Neural progenitor cell (in vitro differentiated cells): ENCODE measurements around the gene IL6R. TPM values are rescaled to one million over a fixed set of nuclear protein-coding genes. Genes with fewer than 3 reads are reported as not detected.
"Not testable (repeated sequence)": the region's sequence is repeated elsewhere in the genome, so short reads cannot be mapped to it uniquely, and the experiment has no call there.

Source experiments
- DNase-seq: peaks from one replicate; pipeline ENCODE4 v3.0.0-alpha.2; 2016; ENCODE audit warnings: low spot score
- H2AFZ ChIP-seq: fragments of 200-600 bp; sonication (generic); replicated peaks from 2 replicates; pipeline ENCODE4 v1.6.1; 2016; ENCODE audit warnings: antibody characterized with exemption
- H3F3A ChIP-seq: fragments of 200-600 bp; sonication (generic); 2 replicates; pipeline ENCODE4 v1.6.1; 2016; ENCODE audit warnings: antibody characterized with exemption, low read depth
- H3K27ac ChIP-seq: fragments of 200-600 bp; sonication (generic); 2 replicates; pipeline ENCODE4 v1.5.1; 2016; ENCODE audit warnings: mild to moderate bottlenecking
- H3K27me3 ChIP-seq: fragments of 200-600 bp; sonication (generic); 2 replicates; pipeline ENCODE4 v1.6.1; 2016; ENCODE audit warnings: mild to moderate bottlenecking, moderate library complexity
- H3K36me3 ChIP-seq: fragments of 200-600 bp; sonication (generic); 2 replicates; pipeline ENCODE4 v1.5.1; 2016
- H3K4me1 ChIP-seq: fragments of 200-600 bp; sonication (generic); 2 replicates; pipeline ENCODE4 v1.6.1; 2016; ENCODE audit warnings: mixed run types
- H3K4me2 ChIP-seq: fragments of 200-600 bp; sonication (generic); 2 replicates; pipeline ENCODE4 v1.6.1; 2016
- H3K4me3 ChIP-seq: fragments of 200-600 bp; sonication (generic); 2 replicates; pipeline ENCODE4 v1.5.1; 2016
- H3K79me2 ChIP-seq: fragments of 200-600 bp; sonication (generic); 2 replicates; pipeline ENCODE4 v1.6.1; 2016; ENCODE audit warnings: low read depth
- H3K9ac ChIP-seq: fragments of 200-600 bp; sonication (generic); 2 replicates; pipeline ENCODE4 v1.6.1; 2016
- H3K9me3 ChIP-seq: fragments of 200-600 bp; sonication (generic); 2 replicates; pipeline ENCODE4 v1.5.1; 2016; ENCODE audit warnings: low read depth
- H4K20me1 ChIP-seq: fragments of 200-600 bp; sonication (generic); 2 replicates; pipeline ENCODE4 v1.6.1; 2016; ENCODE audit warnings: low read depth
- H3K27ac Mint-ChIP-seq: 3 replicates; pipeline ENCODE4 v1.8.0; 2021; ENCODE audit warnings: mixed read lengths
- H3K27me3 Mint-ChIP-seq: 2 replicates; pipeline ENCODE4 v1.8.0; 2022; ENCODE audit warnings: low read depth, mild to moderate bottlenecking, inconsistent platforms, moderate library complexity, mixed read lengths; ENCODE audit not compliant: insufficient read depth
- H3K36me3 Mint-ChIP-seq: 3 replicates; pipeline ENCODE4 v1.8.0; 2021; ENCODE audit warnings: mixed read lengths
- H3K4me1 Mint-ChIP-seq: 3 replicates; pipeline ENCODE4 v1.8.0; 2021; ENCODE audit warnings: mixed read lengths
- H3K4me3 Mint-ChIP-seq: 3 replicates; pipeline ENCODE4 v1.8.0; 2021; ENCODE audit warnings: mild to moderate bottlenecking, moderate library complexity, mixed read lengths
- H3K9me3 Mint-ChIP-seq: 3 replicates; pipeline ENCODE4 v1.8.0; 2020; ENCODE audit warnings: mixed read lengths
- EZH2 ChIP-seq: fragments of 200-600 bp; sonication (generic); IDR thresholded peaks from 2 replicates; pipeline ENCODE4 v1.6.1; 2017; ENCODE audit warnings: antibody characterized with exemption, mild to moderate bottlenecking, moderate library complexity
- EZH2phosphoT487 ChIP-seq: fragments of 200-600 bp; sonication (generic); IDR thresholded peaks from 2 replicates; pipeline ENCODE4 v1.6.1; 2017; ENCODE audit warnings: antibody characterized with exemption
- total RNA-seq: library from RNA; depleted of rRNA; stranded (reverse); fragments of >200 nt; gene quantifications from 2 replicates; pipeline ENCODE4 v1.2.3, GENCODE V29; 2015; ENCODE audit warnings: low replicate concordance
- TF ChIP-seq, protein P1 (sequence below): fragments of 200-600 bp; sonication (generic); IDR thresholded peaks from 2 replicates; pipeline ENCODE4 v1.5.1; 2017; ENCODE audit warnings: antibody characterized with exemption, mild to moderate bottlenecking

The IL6R gene
- total RNA-seq, 1 donor from 2014 or later, result not detected

DNA sequence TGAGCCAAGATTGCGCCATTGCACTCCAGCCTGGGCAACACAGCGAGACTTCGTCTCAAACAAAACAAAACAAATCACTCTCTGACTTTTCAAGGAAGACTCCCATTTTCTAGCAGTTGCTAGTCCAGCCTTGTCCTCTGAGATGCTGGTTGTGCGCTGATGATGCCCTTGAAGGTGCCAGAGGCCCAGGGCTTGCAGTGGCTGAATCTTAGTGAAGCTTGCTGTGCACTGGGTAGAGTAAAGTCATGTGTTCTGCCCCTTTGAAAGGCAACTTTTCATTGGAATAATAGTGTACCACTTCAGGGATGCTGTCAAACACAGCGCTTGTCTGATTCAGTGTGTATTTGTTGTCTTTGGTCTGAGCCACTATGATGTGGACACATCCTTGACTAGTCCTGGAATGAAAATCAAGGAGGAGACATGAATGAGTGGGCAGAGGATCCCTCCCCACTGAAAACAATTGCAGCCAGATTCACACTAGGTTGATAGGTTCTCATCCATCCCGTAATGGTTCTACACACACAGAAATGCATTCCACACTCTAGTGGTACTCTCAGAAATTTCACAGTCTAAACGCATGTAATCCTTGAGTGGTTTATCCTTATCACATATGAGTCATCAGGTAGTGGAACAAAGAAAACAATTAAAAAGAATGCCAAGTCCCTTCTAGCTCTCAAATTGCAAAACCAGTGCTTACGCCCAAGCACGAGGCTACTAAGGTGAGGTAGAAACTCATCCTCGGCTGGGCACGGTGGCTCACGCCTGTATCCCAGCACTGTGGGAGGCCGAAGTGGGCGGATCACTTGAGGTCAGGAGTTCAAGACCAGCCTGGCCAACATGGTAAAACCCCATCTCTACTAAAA lies 79.0 kb downstream of the IL6R start:
- Histone ChIP-seq H3K4me3 (no peak overlapping the region), H3K27me3 (no peaks in the 10 kb centered on the region), H3K9me3 (no peaks in the 10 kb centered on the region), H4K20me1 (no peaks in the 10 kb centered on the region), H3K4me2 (no peak overlapping the region), H3K4me1 (peaks cover 4% of the 10 kb centered on the region), H3F3A (peaks cover 7% of the 10 kb centered on the region), H3K27ac (no peak overlapping the region), H3K79me2 (no peaks in the 10 kb centered on the region), H3K36me3 (no peaks in the 10 kb centered on the region), H3K9ac (no peak overlapping the region), H2AFZ (no peak overlapping the region)
- Mint-ChIP-seq H3K4me1 (peaks cover 16% of the 10 kb centered on the region), H3K36me3 (no peaks in the 10 kb centered on the region), H3K4me3 (no peak overlapping the region), H3K9me3 (no peaks in the 10 kb centered on the region), H3K27me3 (peaks cover 10% of the 10 kb centered on the region), H3K27ac (no peak overlapping the region)
- no peak for DNase-seq
- no peak for TF ChIP-seq EZH2phosphoT487
- TF ChIP-seq, protein P1, sequence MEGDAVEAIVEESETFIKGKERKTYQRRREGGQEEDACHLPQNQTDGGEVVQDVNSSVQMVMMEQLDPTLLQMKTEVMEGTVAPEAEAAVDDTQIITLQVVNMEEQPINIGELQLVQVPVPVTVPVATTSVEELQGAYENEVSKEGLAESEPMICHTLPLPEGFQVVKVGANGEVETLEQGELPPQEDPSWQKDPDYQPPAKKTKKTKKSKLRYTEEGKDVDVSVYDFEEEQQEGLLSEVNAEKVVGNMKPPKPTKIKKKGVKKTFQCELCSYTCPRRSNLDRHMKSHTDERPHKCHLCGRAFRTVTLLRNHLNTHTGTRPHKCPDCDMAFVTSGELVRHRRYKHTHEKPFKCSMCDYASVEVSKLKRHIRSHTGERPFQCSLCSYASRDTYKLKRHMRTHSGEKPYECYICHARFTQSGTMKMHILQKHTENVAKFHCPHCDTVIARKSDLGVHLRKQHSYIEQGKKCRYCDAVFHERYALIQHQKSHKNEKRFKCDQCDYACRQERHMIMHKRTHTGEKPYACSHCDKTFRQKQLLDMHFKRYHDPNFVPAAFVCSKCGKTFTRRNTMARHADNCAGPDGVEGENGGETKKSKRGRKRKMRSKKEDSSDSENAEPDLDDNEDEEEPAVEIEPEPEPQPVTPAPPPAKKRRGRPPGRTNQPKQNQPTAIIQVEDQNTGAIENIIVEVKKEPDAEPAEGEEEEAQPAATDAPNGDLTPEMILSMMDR, result no peak
- TF ChIP-seq EZH2, result no peak

DNA sequence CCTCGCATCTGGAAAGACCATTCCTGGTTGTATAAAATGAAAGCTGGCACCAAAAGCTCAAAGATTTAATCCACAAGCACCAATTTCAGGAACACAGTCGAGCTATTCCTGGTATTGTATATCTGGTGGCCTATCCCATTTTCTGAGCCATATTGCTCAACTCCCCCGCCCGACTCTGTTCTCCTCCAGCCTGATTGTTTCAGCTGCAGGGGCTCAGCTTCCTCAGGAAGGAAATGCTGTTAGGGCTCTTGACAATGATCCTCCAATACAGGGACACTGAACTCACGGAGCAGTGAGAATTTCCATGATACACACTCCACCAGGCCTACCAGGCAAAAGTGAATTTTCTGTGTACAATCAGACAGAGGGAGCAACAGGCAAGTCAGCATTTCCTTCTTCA lies 80.0 kb downstream of the IL6R start:
- H3K4me3 ChIP-seq, result no peak overlapping the region
- peaks cover 4% of the 10 kb centered on the region for H3K4me1 ChIP-seq
- no peaks in the 10 kb centered on the region for H4K20me1 ChIP-seq
- H3K27me3 Mint-ChIP-seq, result peaks cover 10% of the 10 kb centered on the region
- H3K27me3 ChIP-seq, result no peaks in the 10 kb centered on the region
- H3K27ac ChIP-seq, result no peak overlapping the region
- H3F3A ChIP-seq, result peaks cover 7% of the 10 kb centered on the region
- no peaks in the 10 kb centered on the region for H3K9me3 Mint-ChIP-seq
- no peak overlapping the region for H2AFZ ChIP-seq
- no peaks in the 10 kb centered on the region for H3K36me3 ChIP-seq
- DNase-seq, result no peak
- peaks cover 12% of the 10 kb centered on the region for H3K4me1 Mint-ChIP-seq
- H3K4me3 Mint-ChIP-seq, result no peak overlapping the region
- H3K9ac ChIP-seq, result no peak overlapping the region
- no peaks in the 10 kb centered on the region for H3K79me2 ChIP-seq
- H3K36me3 Mint-ChIP-seq, result no peaks in the 10 kb centered on the region
- no peak overlapping the region for H3K4me2 ChIP-seq
- H3K9me3 ChIP-seq, result no peaks in the 10 kb centered on the region
- TF ChIP-seq, protein P1, result no peak
- TF ChIP-seq EZH2, result no peak
- TF ChIP-seq EZH2phosphoT487, result no peak
- no peak overlapping the region for H3K27ac Mint-ChIP-seq

DNA sequence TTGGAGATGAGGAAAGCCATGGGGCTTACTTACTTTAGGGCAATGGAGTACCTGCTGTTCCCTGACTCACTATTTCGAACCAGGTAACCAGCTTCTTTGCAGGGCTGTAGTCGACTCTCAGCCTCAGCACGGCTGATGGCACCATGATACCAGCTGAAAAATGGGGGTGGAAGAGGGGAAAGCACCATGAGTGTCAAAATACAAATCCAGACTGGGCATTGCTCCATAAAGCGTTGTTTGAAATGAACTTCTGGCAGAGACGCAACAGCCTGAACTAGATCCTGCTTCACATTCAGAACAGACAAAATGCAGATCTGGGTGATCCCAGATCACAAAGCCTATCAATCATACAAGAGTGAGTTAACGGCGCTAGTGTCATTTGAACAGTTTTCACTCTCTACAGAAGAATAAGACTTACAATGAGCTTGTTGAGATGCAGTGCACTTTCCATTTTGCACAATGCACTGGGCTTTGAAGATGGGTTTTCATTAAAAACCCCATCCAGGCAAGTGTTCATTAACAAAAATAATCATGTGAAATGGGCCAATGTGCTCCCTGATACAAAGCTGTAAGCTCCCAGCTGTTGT lies 80.9 kb downstream of the IL6R start:
- H3K79me2 ChIP-seq, result no peaks in the 10 kb centered on the region
- H3K27ac ChIP-seq, result no peak overlapping the region
- Mint-ChIP-seq H3K27ac (no peak overlapping the region), H3K4me1 (peaks cover 5% of the 10 kb centered on the region), H3K4me3 (no peak overlapping the region), H3K36me3 (no peaks in the 10 kb centered on the region), H3K27me3 (peaks cover 10% of the 10 kb centered on the region), H3K9me3 (no peaks in the 10 kb centered on the region)
- H3K4me3 ChIP-seq, result no peak overlapping the region
- no peak for TF ChIP-seq EZH2phosphoT487
- TF ChIP-seq, protein P1, result no peak
- no peak for TF ChIP-seq EZH2
- no peak overlapping the region for H3K4me2 ChIP-seq
- no peak for DNase-seq
- no peaks in the 10 kb centered on the region for H3K36me3 ChIP-seq
- no peaks in the 10 kb centered on the region for H3F3A ChIP-seq
- no peaks in the 10 kb centered on the region for H3K27me3 ChIP-seq
- H3K4me1 ChIP-seq, result peaks cover 4% of the 10 kb centered on the region
- H2AFZ ChIP-seq, result no peak overlapping the region
- H3K9me3 ChIP-seq, result no peaks in the 10 kb centered on the region
- H4K20me1 ChIP-seq, result no peaks in the 10 kb centered on the region
- no peak overlapping the region for H3K9ac ChIP-seq

DNA sequence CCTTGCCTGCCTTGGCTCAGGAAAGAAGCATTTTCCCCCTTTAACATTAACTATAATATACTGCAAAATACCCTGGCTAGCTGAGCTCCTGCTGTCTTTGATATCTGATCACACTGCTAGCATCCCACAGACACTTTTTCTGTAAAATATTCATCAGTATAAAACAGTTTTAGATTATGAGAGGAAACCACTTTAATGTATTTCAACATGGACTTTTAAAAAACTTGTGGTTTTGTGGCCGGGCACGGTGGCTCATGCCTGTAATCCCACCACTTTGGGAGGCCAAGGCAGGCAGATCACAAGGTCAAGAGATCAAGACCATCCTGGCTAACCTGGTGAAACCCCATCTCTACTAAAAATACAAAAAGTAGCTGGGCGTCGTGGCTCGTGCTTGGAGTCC lies 81.6 kb downstream of the IL6R start:
- H3K79me2 ChIP-seq, H3K4me3 ChIP-seq, H3K4me1 ChIP-seq, H3K36me3 Mint-ChIP-seq, H3K27me3 Mint-ChIP-seq, H3F3A ChIP-seq, DNase-seq, H3K4me3 Mint-ChIP-seq, H2AFZ ChIP-seq, H3K9ac ChIP-seq, H3K27ac Mint-ChIP-seq, H3K4me2 ChIP-seq, H3K27ac ChIP-seq, H3K9me3 ChIP-seq, H3K27me3 ChIP-seq, H3K36me3 ChIP-seq, H3K9me3 Mint-ChIP-seq, H4K20me1 ChIP-seq, H3K4me1 Mint-ChIP-seq: not testable (repeated sequence)
